Calu3 (cell line): ENCODE data around the gene B4GALT2. TPM values are rescaled to one million over a fixed set of nuclear protein-coding genes. Genes with fewer than 3 reads are reported as not detected.
A peak's percentile ranks its signal among the peaks of the same experiment; 100 is the strongest.

Experiments used
- BruUV-seq: library from RNA; stranded (reverse); fragments of 400-500 nt; replicated peaks from 2 replicates; lab custom pipeline; 2021; lab: Mats Ljungman, UMichigan
- CTCF ChIA-PET: fragments of 300-600 bp; sonication (Branson Sonifier 250); formaldehyde crosslinking; loops from one replicate; lab custom pipeline; 2022; ENCODE audit warnings: antibody characterized with exemption; lab: Charles Lee
- DNase-seq: peaks from one replicate; pipeline ENCODE4 v3.0.0; 2022
- H3K27ac Mint-ChIP-seq: one replicate; pipeline ENCODE4 v1.8.0; 2022; ENCODE audit warnings: mixed read lengths; ENCODE audit not compliant: unreplicated experiment
- H3K27me3 Mint-ChIP-seq: one replicate; pipeline ENCODE4 v1.8.0; 2022; ENCODE audit warnings: mixed read lengths; ENCODE audit not compliant: unreplicated experiment
- H3K36me3 Mint-ChIP-seq: one replicate; pipeline ENCODE4 v1.8.0; 2022; ENCODE audit warnings: mild to moderate bottlenecking, moderate library complexity, mixed read lengths; ENCODE audit not compliant: insufficient read depth, unreplicated experiment
- H3K4me1 Mint-ChIP-seq: one replicate; pipeline ENCODE4 v1.8.0; 2022; ENCODE audit warnings: mild to moderate bottlenecking, low read depth, mixed read lengths; ENCODE audit not compliant: unreplicated experiment
- H3K4me3 Mint-ChIP-seq: one replicate; pipeline ENCODE4 v1.8.0; 2022; ENCODE audit warnings: mild to moderate bottlenecking, low read depth, moderate library complexity, mixed read lengths; ENCODE audit not compliant: unreplicated experiment
- H3K9me3 Mint-ChIP-seq: one replicate; pipeline ENCODE4 v1.8.0; 2022; ENCODE audit warnings: low read depth, mixed read lengths; ENCODE audit not compliant: unreplicated experiment
- intact Hi-C: fragments of 100-400 bp; cut with micrococcal nuclease; formaldehyde crosslinking; loops from one replicate; pipeline ENCODE4 v1.10.0; 2022; ENCODE audit not compliant: unreplicated experiment
- total RNA-seq: library from RNA; stranded (reverse); gene quantifications from 2 replicates; pipeline ENCODE4 v1.2.3, GENCODE V29; 2022
- TF ChIP-seq, protein P1 (sequence below): fragments of 200-600 bp; IDR thresholded peaks from one replicate; pipeline ENCODE4 v1.8.0; 2022; ENCODE audit warnings: antibody characterized with exemption; ENCODE audit not compliant: unreplicated experiment

Gene B4GALT2
- total RNA-seq, 1 experiment from 2014 or later: 50.9 TPM

DNA sequence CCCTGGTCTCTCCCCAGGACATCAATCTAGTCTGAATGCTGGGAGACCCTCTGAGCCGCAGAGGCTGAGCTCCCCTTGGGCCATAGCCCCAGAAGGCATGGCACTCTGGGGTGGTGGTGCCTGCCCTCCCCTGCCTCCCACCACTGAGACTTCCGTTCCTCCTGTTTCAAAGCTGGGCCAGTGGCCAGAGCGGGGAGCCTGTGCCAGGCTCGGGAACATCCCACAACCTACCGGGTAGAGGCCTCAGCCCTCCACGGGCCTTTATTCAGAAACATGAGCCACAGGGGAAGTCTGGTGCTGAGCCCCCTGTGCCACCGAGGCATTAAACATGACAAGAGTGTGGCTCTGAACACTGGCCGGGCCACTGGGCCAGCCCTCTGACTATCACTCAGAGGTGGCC lies 20.4 kb downstream of the B4GALT2 start:
- H3K27ac Mint-ChIP-seq: no peak overlapping the region
- H3K4me1 Mint-ChIP-seq: peaks cover 3% of the 10 kb centered on the region
- no peak for DNase-seq
- peaks cover 51% of the 10 kb centered on the region for H3K36me3 Mint-ChIP-seq
- H3K9me3 Mint-ChIP-seq: no peaks in the 10 kb centered on the region
- BruUV-seq: no TSS peak
- TF ChIP-seq, protein P1, sequence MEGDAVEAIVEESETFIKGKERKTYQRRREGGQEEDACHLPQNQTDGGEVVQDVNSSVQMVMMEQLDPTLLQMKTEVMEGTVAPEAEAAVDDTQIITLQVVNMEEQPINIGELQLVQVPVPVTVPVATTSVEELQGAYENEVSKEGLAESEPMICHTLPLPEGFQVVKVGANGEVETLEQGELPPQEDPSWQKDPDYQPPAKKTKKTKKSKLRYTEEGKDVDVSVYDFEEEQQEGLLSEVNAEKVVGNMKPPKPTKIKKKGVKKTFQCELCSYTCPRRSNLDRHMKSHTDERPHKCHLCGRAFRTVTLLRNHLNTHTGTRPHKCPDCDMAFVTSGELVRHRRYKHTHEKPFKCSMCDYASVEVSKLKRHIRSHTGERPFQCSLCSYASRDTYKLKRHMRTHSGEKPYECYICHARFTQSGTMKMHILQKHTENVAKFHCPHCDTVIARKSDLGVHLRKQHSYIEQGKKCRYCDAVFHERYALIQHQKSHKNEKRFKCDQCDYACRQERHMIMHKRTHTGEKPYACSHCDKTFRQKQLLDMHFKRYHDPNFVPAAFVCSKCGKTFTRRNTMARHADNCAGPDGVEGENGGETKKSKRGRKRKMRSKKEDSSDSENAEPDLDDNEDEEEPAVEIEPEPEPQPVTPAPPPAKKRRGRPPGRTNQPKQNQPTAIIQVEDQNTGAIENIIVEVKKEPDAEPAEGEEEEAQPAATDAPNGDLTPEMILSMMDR: no peak
- CTCF ChIA-PET: interaction anchor here (0.6 kb wide), 1 partner anchor 32 kb away, joined by 4 read pairs; the partner anchor contains the start of gene SLC6A9
- H3K27me3 Mint-ChIP-seq: no peaks in the 10 kb centered on the region
- no peak overlapping the region for H3K4me3 Mint-ChIP-seq
- intact Hi-C loops: no loop called here

DNA sequence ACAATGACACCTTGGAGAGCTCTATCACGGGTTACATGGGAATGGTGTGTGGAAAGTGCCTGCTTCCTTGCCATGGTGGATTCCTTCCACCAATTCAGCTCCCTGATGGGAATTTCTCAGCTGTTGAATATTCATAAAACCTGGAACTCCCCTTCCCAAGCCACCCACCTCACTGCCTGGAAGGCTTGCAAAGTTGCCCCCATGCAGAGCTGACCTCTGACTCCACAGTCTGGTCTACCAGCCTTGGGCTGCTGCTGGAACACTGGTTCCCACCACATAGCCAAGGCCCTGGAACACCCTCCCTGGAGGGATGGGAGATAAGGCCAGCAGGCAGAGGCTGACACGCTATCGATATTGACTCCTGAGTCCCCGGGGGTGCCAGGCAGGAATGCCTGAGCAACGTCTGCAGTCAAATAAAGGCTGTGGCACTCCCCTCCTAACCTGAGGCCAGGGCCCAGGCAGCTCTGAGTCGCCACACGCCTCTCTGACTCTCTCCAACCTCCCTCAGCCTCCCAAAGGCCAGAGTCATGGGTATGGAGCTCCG lies 21.2 kb downstream of the B4GALT2 start:
- H3K27me3 Mint-ChIP-seq: no peaks in the 10 kb centered on the region
- H3K4me3 Mint-ChIP-seq: no peak overlapping the region
- no TSS peak for BruUV-seq
- H3K9me3 Mint-ChIP-seq: no peaks in the 10 kb centered on the region
- TF ChIP-seq, protein P1: no peak
- DNase-seq: no peak
- H3K27ac Mint-ChIP-seq: no peak overlapping the region
- CTCF ChIA-PET: no interaction called here
- H3K36me3 Mint-ChIP-seq: peaks cover 46% of the 10 kb centered on the region
- no peaks in the 10 kb centered on the region for H3K4me1 Mint-ChIP-seq
- intact Hi-C loops: no loop called here

DNA sequence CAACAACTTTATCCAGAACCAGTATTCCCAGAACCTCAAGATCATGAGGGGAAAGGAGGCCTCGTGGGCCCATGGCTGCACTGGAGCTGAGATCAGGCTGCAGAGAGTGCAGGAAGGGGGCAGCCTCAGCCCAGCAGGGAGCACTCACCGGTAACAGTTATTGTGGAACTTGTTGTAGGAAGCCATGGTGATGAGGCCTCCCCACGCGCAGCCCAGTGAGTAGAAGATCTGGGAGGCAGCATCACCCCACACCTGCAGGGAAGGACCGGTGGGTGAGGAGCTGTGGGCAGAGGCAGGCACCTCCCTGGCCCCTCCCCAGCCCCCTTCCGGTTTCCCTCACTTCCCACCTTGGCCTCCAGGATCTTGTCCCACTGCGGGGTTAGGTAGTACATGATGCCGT lies 23.2 kb downstream of the B4GALT2 start:
- no TSS peak for BruUV-seq
- DNase-seq: no peak
- no peak overlapping the region for H3K27ac Mint-ChIP-seq
- H3K4me3 Mint-ChIP-seq: no peak overlapping the region
- TF ChIP-seq, protein P1: no peak
- intact Hi-C loops: no loop called here
- no peaks in the 10 kb centered on the region for H3K4me1 Mint-ChIP-seq
- no peaks in the 10 kb centered on the region for H3K9me3 Mint-ChIP-seq
- peaks cover 31% of the 10 kb centered on the region for H3K36me3 Mint-ChIP-seq
- CTCF ChIA-PET: interaction anchor here (0.8 kb wide), 1 partner anchor 46 kb away, joined by 3 read pairs; no protein-coding TSS in a partner anchor
- H3K27me3 Mint-ChIP-seq: no peaks in the 10 kb centered on the region

DNA sequence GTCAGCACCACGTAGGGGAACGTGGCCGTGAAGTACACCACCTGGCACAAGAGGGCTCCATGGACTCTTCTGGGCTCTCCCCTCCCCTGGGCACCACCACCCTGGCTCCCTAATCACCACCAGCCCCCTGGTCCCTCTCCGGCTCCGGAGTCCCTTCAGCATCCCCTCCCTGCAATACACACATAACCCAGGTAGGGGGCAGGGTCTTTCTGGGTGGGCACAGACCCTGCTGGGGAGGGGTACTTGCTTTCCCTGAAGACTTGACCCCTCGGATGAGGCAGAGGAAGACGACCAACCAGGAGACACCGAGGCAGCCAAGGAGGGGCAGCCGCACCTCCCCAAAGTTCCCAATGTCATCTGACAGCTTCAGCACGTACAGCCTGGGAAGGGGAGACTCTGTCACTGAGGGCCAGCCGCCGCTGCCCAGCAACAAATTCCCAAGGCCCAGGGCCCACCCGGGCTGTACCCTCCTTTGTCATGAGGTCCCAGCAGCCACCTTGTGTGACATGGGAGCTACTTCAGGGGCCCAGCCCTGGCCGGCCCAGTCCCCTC lies 23.7 kb downstream of the B4GALT2 start:
- H3K4me1 Mint-ChIP-seq: no peaks in the 10 kb centered on the region
- DNase-seq: no peak
- H3K9me3 Mint-ChIP-seq: no peaks in the 10 kb centered on the region
- H3K27ac Mint-ChIP-seq: no peak overlapping the region
- peaks cover 26% of the 10 kb centered on the region for H3K36me3 Mint-ChIP-seq
- H3K27me3 Mint-ChIP-seq: no peaks in the 10 kb centered on the region
- CTCF ChIA-PET: interaction anchor here (0.8 kb wide), 1 partner anchor 46 kb away, joined by 3 read pairs; no protein-coding TSS in a partner anchor
- H3K4me3 Mint-ChIP-seq: no peak overlapping the region
- BruUV-seq: no TSS peak
- TF ChIP-seq, protein P1: peak; percentile 30
- intact Hi-C loops: no loop called here
